HepG2 (cell line): ENCODE results near the gene STOM. TPM values are rescaled to one million over a fixed set of nuclear protein-coding genes. Genes with fewer than 3 reads are reported as not detected.
A peak's percentile ranks its signal among the peaks of the same experiment; 100 is the strongest.

Experiments used
- CCAR2 ChIP-seq: fragments of 200-400 bp; formaldehyde crosslinking; optimal IDR thresholded peaks from 2 replicates; pipeline ENCODE3; 2018; ENCODE audit warnings: low read depth, mild to moderate bottlenecking, low read length, moderate library complexity
- DNMT3B ChIP-seq: conservative IDR thresholded peaks from 2 replicates; pipeline ENCODE4 v1.6.1; 2016; ENCODE audit warnings: missing biosample characterization, control low read depth
- DPF2 ChIP-seq: sonication (generic); formaldehyde crosslinking; IDR thresholded peaks from 2 replicates; pipeline ENCODE4 v1.4.0; 2020; ENCODE audit warnings: mild to moderate bottlenecking, low read depth, missing genetic modification reagents, borderline replicate concordance
- HDAC2 ChIP-seq: sonication (generic); formaldehyde crosslinking; IDR thresholded peaks from 2 replicates; pipeline ENCODE4 v1.4.0; 2020; ENCODE audit warnings: missing genetic modification reagents
- HNRNPLL ChIP-seq: fragments of 200-400 bp; formaldehyde crosslinking; IDR thresholded peaks from 2 replicates; pipeline ENCODE4 v1.6.1; 2017; ENCODE audit warnings: mild to moderate bottlenecking, low read depth, low read length; ENCODE audit not compliant: poor library complexity, severe bottlenecking
- MXD4 ChIP-seq: IDR thresholded peaks from 2 replicates; pipeline ENCODE4 v1.6.1; 2016; ENCODE audit warnings: mild to moderate bottlenecking, missing biosample characterization, missing genetic modification reagents
- PAF1 ChIP-seq: IDR thresholded peaks from 2 replicates; pipeline ENCODE4 v1.6.1; 2016; ENCODE audit warnings: missing genetic modification reagents, missing compliant biosample characterization
- PATZ1 ChIP-seq: sonication (generic); formaldehyde crosslinking; IDR thresholded peaks from 2 replicates; pipeline ENCODE4 v1.4.0; 2020; ENCODE audit warnings: missing genetic modification reagents
- RFX1 ChIP-seq: fragments of 450-650 bp; IDR thresholded peaks from 2 replicates; pipeline ENCODE4 v1.6.1; 2017
- ZBTB40 ChIP-seq, 2 experiments: fragments of 450-650 bp in 1 of 2; sonication (generic) in 1 of 2; formaldehyde crosslinking in 1 of 2; IDR thresholded peaks; 2 replicates each; pipeline versions ENCODE4 v1.6.1 to v1.8.0; 2016 to 2022; ENCODE audit warnings: antibody characterized with exemption in 1 of 2, mild to moderate bottlenecking in 1 of 2, missing genetic modification reagents in 1 of 2
- ZBTB44 ChIP-seq: sonication (generic); formaldehyde crosslinking; IDR thresholded peaks from 2 replicates; pipeline ENCODE4 v1.4.0; 2020; ENCODE audit warnings: missing genetic modification reagents
- ZNF350 ChIP-seq: sonication (generic); formaldehyde crosslinking; IDR thresholded peaks from 2 replicates; pipeline ENCODE4 v1.4.0; 2020; ENCODE audit warnings: mild to moderate bottlenecking, low read depth, missing genetic modification reagents, borderline replicate concordance
- ZNF432 ChIP-seq: sonication (generic); formaldehyde crosslinking; IDR thresholded peaks from 2 replicates; pipeline ENCODE4 v1.5.0; 2020; ENCODE audit warnings: missing genetic modification reagents, mild to moderate bottlenecking, borderline replicate concordance
- ZNF484 ChIP-seq: sonication (generic); formaldehyde crosslinking; IDR thresholded peaks from 2 replicates; pipeline ENCODE4 v1.5.1; 2020; ENCODE audit warnings: mild to moderate bottlenecking, low read depth, missing genetic modification reagents, borderline replicate concordance
- ZNF558 ChIP-seq: sonication (generic); formaldehyde crosslinking; IDR thresholded peaks from 2 replicates; pipeline ENCODE4 v1.9.0; 2022; ENCODE audit warnings: mild to moderate bottlenecking, missing genetic modification reagents, borderline replicate concordance
- ZNF580 ChIP-seq: IDR thresholded peaks from 2 replicates; pipeline ENCODE4 v1.6.1; 2016; ENCODE audit warnings: low read depth, borderline replicate concordance
- ZNF781 ChIP-seq: sonication (generic); formaldehyde crosslinking; IDR thresholded peaks from 2 replicates; pipeline ENCODE4 v1.5.1; 2020; ENCODE audit warnings: borderline replicate concordance, mild to moderate bottlenecking, missing genetic modification reagents; ENCODE audit errors: not compliant biosample characterization
- polyA plus RNA-seq, 8 experiments: library from polyadenylated mRNA; depleted of rRNA in 3 of 8; stranded (reverse) in 7 of 8; unstranded in 1 of 8; fragments of >200 nt; fragmentation: Illumina TruSeq in 4 of 8; extraction: Trizol in 4 of 8; gene quantifications; 2 replicates each; pipeline versions ENCODE4 v1.2.1 to v1.2.3, GENCODE V29; 2011 to 2016; ENCODE audit warnings: low read depth in 4 of 8, missing spikeins in 1 of 8, mixed read lengths in 1 of 8; ENCODE audit not compliant: insufficient read depth in 1 of 8
- total RNA-seq, 5 experiments: library from RNA; depleted of rRNA; stranded (reverse); fragments of >200 nt; fragmentation: Illumina TruSeq; extraction: Trizol; gene quantifications; 2 replicates each; pipeline ENCODE4 v1.2.3, GENCODE V29; 2016; ENCODE audit warnings: low read depth in 1 of 5

The STOM gene
- total and polyA plus RNA-seq, 2 of the 13 experiments (the other 11 are each of a cell fraction or from before 2014, with no cell fraction given) = 43.6 to 165 TPM

GRCh38 chr9:121295662-121296191, 74.3 kb downstream of the STOM start (continued):
- TF ChIP-seq PATZ1 (CRISPR knock-in tag) = no peak
- no peak for TF ChIP-seq CCAR2
- no peak for TF ChIP-seq HDAC2 (CRISPR knock-in tag)
- no peak for TF ChIP-seq DPF2
- TF ChIP-seq RFX1 = no peak
- TF ChIP-seq ZBTB44 (CRISPR knock-in tag) = no peak
- no peak for TF ChIP-seq HNRNPLL
- 0 out of 2 replicates have a peak, but pooled peaks have one; percentile 12 for TF ChIP-seq MXD4 (CRISPR knock-in tag)
- no peak for TF ChIP-seq ZBTB40 (IDR thresholded peaks at IDR 0.05)
- peak; percentile 68; the same call in 1 of the 2 replicates for TF ChIP-seq ZBTB40 (CRISPR knock-in tag; IDR thresholded peaks at IDR 0.05)
- TF ChIP-seq ZNF580 (CRISPR knock-in tag) = no peak
- no peak for TF ChIP-seq ZNF432 (CRISPR knock-in tag)
- TF ChIP-seq ZNF484 (CRISPR knock-in tag) = no peak
- no peak for TF ChIP-seq ZNF558 (CRISPR knock-in tag)
- no peak for TF ChIP-seq DNMT3B (CRISPR knock-in tag)
- TF ChIP-seq ZNF781 (CRISPR knock-in tag) = no peak
- no peak for TF ChIP-seq PAF1
- no peak for TF ChIP-seq ZNF350 (CRISPR knock-in tag)
